Measurements from ENCODE around the gene KIF18A.

GRCh38 chr11:28083118-28083517 is 24.8 kb downstream of the KIF18A start:
- TF ChIP-seq, protein P1, sequence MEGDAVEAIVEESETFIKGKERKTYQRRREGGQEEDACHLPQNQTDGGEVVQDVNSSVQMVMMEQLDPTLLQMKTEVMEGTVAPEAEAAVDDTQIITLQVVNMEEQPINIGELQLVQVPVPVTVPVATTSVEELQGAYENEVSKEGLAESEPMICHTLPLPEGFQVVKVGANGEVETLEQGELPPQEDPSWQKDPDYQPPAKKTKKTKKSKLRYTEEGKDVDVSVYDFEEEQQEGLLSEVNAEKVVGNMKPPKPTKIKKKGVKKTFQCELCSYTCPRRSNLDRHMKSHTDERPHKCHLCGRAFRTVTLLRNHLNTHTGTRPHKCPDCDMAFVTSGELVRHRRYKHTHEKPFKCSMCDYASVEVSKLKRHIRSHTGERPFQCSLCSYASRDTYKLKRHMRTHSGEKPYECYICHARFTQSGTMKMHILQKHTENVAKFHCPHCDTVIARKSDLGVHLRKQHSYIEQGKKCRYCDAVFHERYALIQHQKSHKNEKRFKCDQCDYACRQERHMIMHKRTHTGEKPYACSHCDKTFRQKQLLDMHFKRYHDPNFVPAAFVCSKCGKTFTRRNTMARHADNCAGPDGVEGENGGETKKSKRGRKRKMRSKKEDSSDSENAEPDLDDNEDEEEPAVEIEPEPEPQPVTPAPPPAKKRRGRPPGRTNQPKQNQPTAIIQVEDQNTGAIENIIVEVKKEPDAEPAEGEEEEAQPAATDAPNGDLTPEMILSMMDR (IDR thresholded peaks at IDR 0.05): no peak
- no peak for TF ChIP-seq REST (IDR thresholded peaks at IDR 0.05; ENCODE audit: insufficient read depth in 1 of 2, low read depth in 2 of 2, low read length in 1 of 2)

All from Panc1 (cell line).